GM21576 (cell line): ENCODE measurements around the gene SORCS2.

ENCODE experiments used
- ATAC-seq: cut with Tn5 transposase; IDR thresholded peaks from one replicate; pipeline ENCODE4 v1.9.1; 2021; ENCODE audit warnings: mild to moderate bottlenecking, moderate library complexity; ENCODE audit not compliant: unreplicated experiment

SORCS2 gene

DNA sequence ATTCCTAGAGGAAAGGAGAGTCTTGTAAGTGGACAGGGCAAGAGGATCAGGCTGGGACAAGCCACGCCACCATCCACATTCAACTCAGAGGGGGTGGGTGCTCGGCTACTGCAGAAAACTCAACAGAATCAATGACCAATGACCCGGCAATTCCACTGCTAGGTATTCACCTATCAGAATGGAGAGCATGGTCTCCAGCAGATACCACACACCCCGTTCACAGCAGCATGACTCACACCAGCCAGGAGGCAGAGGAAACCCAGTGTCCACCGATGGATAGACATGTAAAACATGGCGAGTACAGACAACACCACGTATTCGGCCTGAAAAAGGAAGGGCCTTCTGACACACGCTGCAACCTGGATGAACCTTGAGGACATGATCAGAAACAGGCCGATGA lies 571.5 kb downstream of the SORCS2 start:
- ATAC-seq: no peak

DNA sequence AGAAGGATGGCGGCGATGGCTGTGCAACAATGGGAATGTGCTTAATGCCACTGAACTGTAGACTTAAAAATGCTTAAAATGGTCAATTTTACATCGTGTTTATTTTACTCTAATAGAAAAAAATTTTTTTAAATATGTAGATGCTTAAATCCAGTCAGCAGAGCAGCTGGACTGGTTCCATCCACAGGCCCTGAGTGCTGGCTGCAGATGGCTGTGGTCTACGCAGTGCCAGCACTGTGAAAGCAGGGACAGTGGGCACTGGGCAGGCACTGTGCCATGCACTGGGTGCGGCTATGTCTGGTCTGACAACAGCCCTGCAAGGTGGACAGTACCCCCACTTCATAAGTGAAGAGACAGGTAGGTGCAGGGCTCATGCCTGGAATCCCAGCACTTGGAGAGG lies 572.1 kb downstream of the SORCS2 start:
- no peak for ATAC-seq

DNA sequence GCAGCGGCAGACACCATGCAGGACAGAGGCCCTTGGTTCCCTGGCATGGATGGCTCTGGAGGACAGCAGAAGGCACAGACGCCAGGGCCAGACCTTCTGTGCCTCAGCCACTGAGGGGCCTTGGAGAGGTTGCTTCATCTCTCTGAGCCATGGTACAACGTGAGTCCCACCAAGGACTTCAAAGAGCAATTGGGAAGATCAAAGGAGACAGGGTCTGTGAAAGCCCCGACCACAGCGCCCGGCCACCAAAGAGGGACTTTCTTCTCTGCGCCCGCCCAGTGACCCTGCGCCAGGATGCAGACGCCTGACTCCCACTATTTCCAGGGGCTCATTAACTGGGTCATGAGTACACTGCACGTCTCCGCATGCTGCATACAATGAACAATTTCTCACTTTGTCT lies 573.3 kb downstream of the SORCS2 start:
- no peak for ATAC-seq

DNA sequence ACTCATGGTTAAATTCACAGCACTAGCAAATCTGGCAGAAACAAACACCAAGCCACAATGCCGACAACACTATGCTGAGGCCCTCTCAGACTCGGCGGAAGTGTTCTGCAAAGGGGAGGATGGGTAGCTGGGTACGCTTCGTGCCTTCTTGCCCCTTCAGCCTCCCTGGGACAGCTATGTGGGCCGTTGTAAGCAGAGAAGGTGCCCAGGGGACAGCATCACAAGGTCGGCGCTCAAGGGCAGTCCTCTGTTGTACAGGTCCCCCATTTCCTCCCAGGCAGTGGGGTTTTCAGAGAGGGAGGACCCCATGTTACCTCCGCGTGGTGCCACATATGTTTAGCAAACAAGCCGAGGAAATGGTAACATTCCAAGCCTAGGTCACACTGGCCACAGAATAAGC lies 573.7 kb downstream of the SORCS2 start:
- ATAC-seq: no peak

DNA sequence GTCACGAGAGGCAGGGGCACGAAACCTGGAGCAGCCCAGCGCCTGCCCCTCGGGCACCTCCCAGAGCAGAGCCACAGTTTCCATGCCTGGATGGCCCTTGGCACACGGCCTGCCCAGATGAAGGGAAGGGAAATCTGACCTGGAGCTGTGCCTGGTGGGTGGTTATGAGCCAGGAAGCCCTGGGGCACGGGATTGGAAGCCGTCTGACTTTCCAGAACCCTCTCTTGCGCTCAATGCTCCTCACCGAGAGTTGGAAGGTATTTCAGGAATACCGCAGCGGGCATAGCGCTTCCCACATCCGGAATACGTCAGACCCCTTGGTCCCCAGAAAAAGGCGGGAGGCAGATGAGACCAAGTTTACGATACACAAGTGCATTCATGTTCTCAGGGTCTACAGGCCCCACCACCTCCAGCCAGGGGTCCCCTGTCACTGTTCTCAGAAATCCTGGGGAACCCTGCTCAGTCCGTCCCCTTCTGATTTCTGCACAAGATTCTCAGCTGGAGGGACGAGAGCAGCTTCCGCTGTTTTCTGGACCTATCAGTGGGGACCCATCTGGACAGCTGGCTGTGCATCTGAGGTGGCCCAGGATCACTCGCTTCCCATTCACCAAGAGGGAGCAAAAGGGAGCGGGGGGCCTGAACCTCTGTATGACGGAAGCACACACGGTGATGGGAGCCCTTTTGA lies 574.5 kb downstream of the SORCS2 start:
- ATAC-seq: no peak

DNA sequence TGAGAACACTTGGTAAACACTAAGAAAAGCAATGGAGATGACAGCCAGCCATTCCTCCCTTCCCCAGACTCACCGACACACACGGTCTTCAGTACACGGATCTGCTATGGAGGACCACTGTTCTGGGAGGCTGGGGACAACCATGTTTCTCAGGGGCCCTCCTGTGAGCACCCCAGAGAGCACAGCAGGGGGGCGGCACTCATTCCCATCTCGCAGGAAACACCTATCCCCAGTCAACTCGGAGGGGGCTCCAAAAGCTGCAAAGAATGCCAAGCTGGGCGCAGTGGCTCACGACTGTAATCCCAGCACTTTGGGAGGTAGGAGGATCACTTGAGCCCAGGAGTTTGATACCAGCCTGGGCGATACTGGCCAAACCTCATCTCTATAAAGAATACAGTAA lies 575.2 kb downstream of the SORCS2 start:
- no peak for ATAC-seq

DNA sequence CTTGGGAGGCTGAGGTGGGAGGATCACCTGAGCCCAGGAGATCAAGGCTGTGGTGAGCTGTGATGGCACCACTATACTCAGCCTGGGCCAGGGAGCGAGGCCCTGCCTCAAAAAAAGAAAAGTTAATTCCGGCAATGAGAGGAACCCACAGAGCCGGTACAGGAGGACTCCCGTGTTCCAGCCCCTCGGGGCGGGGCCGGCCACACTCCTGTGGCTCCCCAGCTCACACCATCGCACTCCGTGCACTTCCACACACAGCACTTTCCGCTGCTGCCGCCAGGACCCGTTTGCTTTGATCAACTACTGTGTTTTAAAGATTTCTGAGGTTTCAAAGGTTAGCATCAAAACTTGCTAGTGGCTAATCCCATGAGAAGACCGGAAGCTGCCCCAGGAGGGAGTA lies 575.6 kb downstream of the SORCS2 start:
- no peak for ATAC-seq

DNA sequence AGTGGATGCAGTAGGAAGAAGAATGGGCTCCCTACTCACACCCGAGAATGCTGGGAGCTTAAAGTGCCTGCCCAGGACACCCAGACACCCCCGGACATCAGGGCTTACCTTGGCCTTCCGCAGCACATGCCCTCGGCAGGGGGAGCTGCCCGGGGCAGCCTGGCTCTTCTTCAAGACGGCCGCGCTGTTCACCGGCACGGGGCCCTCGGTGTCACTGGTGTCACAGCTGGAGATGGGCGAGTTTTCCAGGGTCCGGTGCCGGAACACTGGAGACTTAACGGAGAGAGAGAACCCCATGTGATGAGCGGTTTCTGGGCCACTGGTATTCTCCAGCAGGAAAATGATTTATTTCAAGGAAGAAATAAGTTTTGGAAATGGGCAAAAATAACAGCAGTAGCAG lies 576.4 kb downstream of the SORCS2 start:
- ATAC-seq: no peak

DNA sequence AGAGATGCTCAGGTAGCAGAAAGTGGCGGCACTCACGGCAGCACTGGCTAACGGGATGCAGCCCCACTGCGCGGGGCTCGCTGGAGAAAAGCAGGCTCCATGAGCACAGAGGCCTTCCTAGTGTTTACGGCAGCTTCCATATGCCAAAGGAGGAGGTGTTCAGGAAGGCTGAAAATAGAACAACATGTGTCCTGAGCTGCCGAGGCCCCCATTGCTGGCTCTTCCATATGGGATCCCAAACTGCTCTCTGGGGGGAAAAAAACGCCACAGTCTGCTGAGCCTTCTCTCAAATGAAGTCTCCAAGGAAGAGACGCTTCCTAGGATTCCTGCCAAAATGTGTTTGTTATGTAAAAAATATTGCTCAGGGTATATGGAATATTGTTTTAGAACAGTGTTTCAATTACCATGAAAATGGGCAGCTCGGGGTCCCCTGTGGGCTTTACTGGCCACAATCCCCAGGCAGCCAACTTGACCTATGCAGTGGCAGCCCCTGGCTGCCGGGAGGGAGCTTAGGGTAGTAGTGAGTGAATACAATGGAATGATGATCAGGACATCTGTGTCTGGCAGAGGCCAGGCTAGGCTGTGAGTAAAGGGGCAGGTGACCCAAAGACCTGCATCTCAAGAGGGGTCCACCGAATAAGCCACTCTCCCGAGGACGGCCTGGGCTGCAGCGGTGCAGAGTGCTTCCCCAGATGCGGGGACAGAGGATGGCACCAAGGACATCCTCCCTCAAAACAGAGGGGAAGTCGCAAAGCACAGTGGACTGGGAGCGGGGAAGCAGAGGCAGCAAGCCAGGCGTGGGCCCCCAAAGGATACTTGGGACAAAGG lies 577.3 kb downstream of the SORCS2 start:
- ATAC-seq: no peak

DNA sequence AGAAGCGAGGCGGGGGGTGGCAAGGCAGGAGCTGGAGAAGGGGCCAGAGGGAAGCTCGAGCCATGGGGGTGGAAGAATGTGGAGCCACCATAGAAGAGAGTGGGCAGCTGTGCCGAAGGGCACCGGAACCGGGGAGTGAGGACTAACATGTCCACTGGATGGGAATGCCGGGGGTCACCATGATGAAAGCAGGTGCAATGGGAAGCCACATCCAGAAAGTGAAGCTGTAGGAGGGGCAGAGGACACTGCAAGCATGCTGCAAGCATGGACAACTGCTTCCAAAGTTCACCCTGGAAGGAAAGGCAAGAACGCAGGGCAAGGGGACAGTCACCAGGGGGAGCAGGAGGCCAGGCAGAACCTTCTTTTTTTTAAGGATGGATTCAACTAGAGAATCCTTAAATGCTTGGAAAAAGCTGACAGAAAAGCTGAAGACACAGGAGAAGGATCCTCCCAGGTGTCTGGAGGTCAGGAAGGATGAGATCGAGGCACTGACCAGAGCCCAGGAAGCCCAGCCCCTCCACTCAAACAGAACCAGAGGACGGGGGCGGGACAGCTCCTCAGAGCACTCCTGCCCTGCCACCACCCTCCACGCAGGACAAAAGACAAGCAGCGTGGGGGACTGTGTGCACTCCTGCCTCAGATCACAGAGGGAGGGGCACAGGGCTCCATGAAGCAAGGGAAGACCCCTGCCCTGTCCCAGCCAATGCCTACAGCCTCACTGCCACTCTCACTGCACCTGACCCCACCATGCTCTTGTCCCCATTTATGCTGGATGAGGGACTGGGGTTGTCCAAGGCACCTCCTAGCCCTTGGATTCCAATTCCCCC lies 578.1 kb downstream of the SORCS2 start:
- no peak for ATAC-seq

DNA sequence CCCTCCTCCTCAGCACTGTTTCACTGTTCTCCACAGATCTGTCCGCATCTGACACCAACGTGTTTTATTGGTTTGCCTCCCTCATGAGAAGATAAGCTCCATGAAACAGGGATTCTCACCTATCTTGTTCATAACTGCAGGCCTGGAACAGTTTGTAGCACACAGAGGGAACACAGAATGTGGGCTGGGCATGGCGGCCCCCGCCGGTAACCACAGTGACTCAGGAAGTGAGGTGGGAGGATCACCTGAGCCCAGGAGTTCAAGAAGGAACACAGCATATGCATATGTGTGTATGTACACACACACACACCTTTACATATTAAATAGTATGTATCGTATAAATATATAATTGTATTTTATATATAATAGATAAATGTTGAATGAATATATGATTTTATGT lies 578.7 kb downstream of the SORCS2 start:
- ATAC-seq: no peak

DNA sequence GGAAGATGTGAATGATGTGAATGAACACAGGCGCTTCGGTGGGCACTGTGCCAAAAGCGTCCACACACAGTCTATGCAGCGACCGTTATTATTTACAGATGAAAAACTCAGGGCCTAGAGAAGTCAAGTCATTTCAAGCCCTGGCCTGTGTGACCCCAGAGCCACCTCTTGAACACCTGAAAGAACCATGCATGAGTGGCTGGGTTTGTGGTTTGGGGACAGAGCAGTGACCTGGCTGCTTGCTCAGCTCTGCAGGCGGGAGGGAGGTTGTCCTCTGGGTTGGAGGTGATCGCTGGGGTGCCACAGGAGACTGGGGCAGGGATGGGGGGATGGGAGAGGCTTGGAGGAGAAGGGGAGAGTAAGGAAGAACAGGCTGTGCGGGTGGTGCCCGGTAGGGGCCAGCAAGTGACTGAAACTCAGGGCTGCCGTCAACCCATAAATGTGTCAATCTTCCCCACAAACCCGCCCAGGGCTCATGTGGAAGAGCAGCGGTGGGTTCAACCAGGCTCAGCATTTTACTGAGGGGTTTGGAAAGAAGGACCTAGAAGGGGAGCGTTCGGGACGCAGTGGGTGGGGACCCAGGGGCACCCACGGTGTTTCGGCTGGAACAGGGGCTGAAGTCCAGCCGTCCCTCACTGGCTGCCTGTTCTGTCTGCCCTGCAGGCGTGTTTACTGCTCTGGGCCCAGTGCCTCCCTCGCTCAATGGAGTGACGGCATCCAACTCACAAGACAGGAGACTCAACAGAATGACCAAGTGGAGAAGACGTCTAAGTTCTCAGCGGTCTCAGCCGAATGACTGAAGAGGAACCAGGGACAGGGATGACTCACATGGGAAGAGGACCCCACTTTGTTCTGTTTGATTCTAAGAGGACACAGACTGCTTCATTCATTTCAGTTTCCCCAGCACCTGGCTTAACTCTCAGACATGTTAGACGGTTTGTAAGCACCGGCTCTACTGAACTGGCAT lies 579.5 kb downstream of the SORCS2 start:
- peak; percentile 89 for ATAC-seq

DNA sequence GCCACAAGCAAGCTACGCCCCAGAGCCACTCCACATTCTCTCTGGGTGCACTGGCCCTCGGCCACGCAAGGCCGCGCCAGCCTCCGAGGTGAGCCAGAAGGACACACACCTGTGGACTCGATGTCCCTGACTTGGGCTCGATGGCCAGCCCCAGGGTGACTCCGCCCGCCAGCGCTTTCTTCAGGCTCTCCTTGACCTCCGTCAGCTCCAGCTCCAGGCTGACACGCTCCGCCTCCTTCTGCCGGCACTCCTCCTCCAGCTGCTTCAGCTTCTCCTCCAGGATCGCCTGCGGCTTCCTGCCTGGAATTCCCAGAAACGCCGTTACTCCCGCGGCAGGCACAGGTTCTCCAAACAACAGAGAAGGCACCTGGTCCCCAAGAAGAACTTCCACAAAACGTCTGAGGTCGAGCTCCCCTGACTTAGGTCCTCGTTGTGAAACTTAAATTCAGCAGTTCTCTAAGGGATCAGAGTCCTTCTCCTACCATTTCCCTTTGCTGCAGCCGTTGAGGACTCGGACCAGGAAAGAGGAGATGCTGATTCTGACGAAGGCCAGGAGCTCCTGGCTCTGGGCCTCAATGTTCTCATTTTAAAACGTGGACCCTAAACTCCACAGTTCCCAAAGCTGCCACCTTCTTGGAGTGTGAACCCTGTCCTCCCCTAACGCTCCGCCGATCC lies 580.5 kb downstream of the SORCS2 start:
- no peak for ATAC-seq

DNA sequence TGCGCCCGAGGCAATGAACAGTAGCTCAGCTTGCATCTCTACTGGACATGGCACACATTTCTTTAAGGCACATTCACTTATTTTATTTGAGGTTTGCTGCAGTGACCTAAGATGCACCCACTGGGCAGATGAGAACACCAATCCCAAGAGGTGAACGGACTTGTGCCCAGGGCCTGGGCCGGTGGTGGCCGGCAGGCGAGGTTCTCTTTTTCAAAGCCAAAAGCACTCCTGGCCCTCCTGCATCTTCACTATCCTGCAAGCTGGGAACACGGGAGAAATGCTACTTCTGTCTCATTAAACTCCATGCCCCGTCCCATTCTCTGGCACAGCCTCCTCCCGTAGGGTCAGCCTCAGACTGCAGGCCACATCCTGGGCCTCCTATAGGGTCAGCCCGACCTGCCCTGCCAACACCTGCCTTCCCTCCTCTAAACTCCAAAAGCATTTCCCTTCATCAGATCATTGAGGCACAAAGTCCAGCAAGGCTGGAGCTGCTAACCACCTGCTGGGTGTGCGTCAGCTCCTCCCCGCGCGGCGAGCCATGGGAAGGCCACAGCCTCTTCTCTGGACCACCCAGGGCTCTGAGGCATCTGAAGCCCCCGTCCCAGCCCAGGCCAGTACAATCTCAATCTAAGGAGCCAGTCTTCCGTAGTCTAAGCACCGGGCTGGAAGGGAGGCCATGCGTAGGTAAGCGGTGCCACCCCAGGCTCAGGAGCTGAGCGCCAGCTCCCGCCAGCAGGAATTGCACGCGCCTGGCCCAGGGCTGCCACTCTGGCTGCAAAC lies 581.3 kb downstream of the SORCS2 start:
- no peak for ATAC-seq

DNA sequence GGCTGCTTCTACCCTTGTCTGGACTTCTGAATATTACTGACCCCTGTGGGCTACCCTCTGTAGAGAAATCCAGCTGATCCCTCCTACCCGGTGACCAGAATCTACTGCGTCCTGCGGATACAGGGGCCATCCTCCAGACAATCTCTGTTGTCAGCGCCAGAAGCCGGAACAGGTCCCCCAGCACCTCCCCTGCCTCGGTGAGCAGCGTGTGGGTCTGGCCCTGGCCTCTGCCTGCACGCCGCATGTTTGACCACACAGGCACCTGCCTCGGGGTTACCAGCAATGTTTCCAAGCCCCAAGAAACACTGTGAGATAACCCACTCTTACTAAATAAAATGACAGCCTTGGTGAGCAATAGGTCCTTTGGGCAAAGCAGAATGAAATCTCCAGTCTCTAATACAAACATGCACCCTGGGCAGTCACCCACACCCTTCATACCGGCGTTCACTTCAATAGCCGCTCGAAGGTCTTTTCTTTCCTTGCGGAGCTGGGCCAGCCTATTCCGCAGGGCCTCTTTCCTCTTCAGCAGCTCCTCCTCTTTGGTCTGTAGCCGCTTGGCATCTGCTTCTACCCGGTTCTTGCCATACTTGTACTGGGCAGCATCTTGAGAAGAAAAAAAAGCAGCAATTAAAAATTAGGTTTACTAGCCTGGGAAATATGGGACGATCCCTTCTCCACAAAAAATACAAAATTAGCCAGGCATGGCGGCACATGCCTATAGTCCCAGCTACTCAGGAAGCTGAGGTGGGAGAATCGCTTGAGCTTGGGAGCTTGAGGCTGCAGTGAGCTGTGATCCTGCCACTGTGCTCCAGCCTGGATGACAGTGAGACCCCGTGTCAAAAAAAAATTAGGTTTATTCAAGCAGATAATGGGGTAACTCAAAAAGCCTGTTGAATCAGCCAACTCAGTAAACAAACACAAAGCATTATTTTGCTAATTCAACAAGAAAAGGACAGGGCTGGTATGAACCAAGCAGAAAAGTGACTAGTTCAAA lies 582.3 kb downstream of the SORCS2 start:
- ATAC-seq: no peak

DNA sequence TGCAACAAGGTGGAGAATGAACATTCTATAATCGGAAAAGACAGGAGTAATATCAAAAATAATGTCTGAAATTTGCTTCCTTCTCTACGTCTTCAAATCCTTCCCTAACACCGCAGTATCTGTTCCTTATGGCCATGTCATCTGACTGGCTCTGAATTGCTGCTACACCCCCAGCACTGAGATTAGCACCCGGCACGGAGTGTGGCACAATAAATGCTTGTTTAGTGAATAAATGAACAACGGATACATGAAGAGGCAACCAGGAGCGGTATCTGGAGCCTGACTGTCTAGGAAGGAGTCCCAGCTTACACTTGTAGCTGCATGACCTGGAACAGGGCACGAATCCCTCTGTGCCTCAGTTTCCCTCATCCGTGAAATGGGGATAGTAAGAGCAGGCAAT lies 583.1 kb downstream of the SORCS2 start:
- no peak for ATAC-seq

DNA sequence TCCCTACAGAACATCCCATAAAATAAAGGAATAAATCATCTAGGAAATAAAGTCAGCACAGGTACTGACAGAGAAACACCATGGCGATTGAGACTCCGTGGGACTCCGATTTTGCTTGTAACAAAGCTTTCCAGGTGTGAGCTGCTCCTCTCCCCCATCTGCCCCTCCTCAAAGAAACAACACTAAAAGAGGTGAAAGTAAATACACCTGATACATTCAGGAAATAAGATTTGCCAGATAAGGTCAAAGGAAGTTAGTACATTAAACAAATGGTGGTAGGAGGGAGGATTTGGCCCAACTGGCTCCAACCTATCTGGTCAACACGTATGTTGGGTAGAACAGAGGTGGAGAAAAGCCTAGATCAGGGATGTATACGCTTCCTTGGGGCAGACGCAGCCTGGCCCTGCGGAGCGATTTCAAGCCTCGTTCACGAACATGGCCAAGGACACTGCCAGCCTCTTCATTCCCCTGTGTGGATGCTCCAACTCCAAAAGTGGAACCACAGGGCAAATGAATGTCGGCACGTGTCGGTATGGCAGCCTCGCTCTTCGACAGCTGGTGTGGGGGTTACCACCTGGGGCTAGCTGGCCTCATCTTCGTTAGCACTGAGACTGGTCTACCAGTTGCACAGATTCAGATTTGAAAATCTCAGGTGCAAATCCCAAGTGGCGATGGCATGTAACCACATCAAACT lies 584.8 kb downstream of the SORCS2 start:
- ATAC-seq: no peak
